IPS-15b (cell line): ENCODE results near the gene LCORL.

Experiments
- H3K27me3 ChIP-seq: one replicate; pipeline ENCODE4 v1.6.1; 2013; ENCODE audit warnings: low read length; ENCODE audit not compliant: control insufficient read depth, insufficient read depth
- H3K36me3 ChIP-seq: one replicate; pipeline ENCODE4 v1.6.1; 2013; ENCODE audit warnings: low read length; ENCODE audit not compliant: control insufficient read depth, insufficient read depth
- H3K4me1 ChIP-seq: one replicate; pipeline ENCODE4 v1.6.1; 2013; ENCODE audit warnings: mild to moderate bottlenecking, low read length; ENCODE audit not compliant: control insufficient read depth, insufficient read depth
- H3K4me3 ChIP-seq: one replicate; pipeline ENCODE4 v1.5.1; 2013; ENCODE audit warnings: low read depth, low read length
- H3K9ac ChIP-seq: one replicate; pipeline ENCODE4 v1.6.1; 2013; ENCODE audit warnings: low read depth, mild to moderate bottlenecking, low read length
- H3K9me3 ChIP-seq: one replicate; pipeline ENCODE4 v1.6.1; 2013; ENCODE audit warnings: mild to moderate bottlenecking, low read length; ENCODE audit not compliant: control insufficient read depth, insufficient read depth

The LCORL gene

DNA sequence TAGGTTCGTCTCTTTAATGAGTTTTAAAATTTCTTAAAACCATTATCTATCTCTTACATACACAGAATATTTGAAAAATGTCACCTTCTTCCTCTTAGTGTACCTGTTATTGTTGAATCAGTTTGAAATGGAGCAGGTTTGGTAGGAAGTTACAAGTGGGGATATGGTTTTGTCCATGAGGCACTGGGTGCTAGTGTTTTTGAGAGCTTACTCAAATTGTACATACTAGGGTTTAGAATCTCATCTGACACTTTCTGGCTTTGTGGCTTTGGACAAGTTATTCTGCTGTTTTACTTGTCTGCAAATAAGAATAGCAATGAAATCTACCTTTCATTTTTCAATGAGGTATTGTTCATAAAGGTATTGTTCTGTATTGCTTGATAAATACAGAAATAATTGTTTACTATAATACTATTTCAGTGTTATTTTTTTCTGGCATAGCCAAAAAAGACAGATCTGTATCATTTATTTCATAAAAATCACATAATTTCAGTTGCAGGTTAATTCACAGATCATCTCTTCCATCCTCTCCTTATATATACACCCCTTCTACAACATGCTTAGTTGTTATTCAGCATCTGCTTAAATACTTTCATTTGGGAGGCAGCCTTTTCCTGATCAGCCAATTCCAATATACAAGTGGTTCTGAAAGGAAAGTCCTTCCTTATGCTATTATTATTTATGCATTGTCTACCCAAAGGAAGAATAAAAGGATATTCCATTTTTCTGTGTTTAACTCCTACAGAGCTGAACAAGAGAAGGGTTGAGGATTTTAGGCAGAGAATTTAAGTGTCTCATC is 197.5 kb downstream of the LCORL start:
- Histone ChIP-seq H3K9me3 (no peaks in the 10 kb centered on the region), H3K4me3 (no peak overlapping the region), H3K36me3 (no peaks in the 10 kb centered on the region), H3K27me3 (no peaks in the 10 kb centered on the region), H3K4me1 (peaks cover 12% of the 10 kb centered on the region), H3K9ac (no peak overlapping the region)

GRCh38 chr4:17817027-17817426 is 204.5 kb downstream of the LCORL start:
- Histone ChIP-seq H3K4me1 (no peaks in the 10 kb centered on the region), H3K36me3 (peaks cover 7% of the 10 kb centered on the region), H3K27me3 (no peaks in the 10 kb centered on the region), H3K9ac (no peak overlapping the region), H3K9me3 (no peaks in the 10 kb centered on the region), H3K4me3 (no peak overlapping the region)

DNA sequence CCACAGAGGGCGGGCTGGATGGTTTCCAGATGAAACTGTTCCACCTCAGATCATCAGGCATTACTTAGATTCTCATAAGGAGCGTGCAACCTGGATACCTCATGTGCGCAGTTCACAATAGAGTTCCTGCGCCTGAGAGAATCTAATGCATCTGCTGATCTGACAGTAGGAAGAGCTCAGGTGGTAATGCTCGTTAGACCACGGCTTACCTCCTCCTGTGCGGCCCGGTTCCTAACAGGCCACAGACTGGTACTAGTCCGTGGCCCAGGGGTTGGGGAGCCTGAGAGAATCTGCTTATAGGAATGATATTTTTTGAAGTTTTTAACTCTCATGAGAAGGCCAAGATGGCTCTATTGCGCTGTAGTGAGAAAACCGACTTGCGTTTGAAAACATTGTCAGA is 205.4 kb downstream of the LCORL start:
- Histone ChIP-seq H3K9ac (no peak overlapping the region), H3K4me3 (no peak overlapping the region), H3K4me1 (no peaks in the 10 kb centered on the region), H3K36me3 (peaks cover 7% of the 10 kb centered on the region), H3K27me3 (no peaks in the 10 kb centered on the region), H3K9me3 (no peaks in the 10 kb centered on the region)

DNA sequence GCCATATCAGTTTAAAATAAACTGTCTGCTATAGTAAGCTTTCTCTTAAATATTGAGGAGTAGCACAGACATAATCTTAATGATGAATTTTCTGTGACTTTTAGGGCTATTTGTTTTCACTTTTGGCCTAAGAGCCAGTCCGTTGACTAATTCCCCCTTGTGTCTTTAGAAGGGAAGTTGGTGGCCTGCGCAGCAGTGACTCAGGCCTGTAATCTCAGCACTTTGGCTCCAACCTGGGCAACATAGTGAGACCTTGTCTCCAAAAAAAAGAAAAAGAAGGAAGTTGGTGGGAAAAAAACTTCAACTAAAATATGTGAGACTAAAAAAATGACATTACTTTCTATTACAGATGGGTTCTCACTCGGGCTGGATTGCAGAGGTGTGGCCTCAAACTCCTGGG is 207.4 kb downstream of the LCORL start:
- Histone ChIP-seq H3K36me3 (peaks cover 7% of the 10 kb centered on the region), H3K9me3 (no peaks in the 10 kb centered on the region), H3K9ac (no peak overlapping the region), H3K4me3 (no peak overlapping the region), H3K4me1 (no peaks in the 10 kb centered on the region), H3K27me3 (no peaks in the 10 kb centered on the region)

DNA sequence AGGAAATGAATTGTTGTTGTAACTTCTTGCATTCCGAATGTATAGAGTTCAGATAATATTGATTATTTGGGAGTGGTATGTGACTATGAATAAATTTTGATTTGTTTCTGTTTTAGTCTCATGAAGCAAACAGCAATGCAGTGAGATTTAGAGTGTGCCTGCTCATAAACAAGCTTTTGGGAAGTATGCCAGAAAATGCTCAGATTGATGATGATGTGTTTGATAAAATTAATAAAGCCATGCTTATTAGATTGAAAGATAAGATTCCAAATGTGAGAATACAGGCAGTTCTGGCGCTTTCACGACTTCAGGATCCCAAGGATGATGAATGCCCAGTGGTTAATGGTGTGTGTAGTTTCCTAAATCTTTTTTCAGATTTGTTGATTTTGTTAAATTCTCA is 208.8 kb downstream of the LCORL start:
- peaks cover 5% of the 10 kb centered on the region for H3K4me1 ChIP-seq
- no peaks in the 10 kb centered on the region for H3K27me3 ChIP-seq
- H3K4me3 ChIP-seq, result peak overlapping the region; percentile 76
- peaks cover 7% of the 10 kb centered on the region for H3K36me3 ChIP-seq
- H3K9ac ChIP-seq, result no peak overlapping the region
- no peaks in the 10 kb centered on the region for H3K9me3 ChIP-seq

GRCh38 chr4:17812125-17812524 is 209.4 kb downstream of the LCORL start:
- Histone ChIP-seq H3K27me3 (no peaks in the 10 kb centered on the region), H3K36me3 (peaks cover 7% of the 10 kb centered on the region), H3K4me1 (peaks cover 8% of the 10 kb centered on the region), H3K9me3 (no peaks in the 10 kb centered on the region), H3K9ac (no peak overlapping the region), H3K4me3 (peak overlapping the region; percentile 76)

- Histone ChIP-seq H3K36me3 (peaks cover 5% of the 10 kb centered on the region), H3K4me1 (peaks cover 8% of the 10 kb centered on the region), H3K4me3 (peak overlapping the region; percentile 76), H3K27me3 (no peaks in the 10 kb centered on the region), H3K9ac (peak overlapping the region; percentile 80), H3K9me3 (no peaks in the 10 kb centered on the region)
These were observed 210.4 kb downstream of the LCORL start for GRCh38 chr4:17811078-17811603.

DNA sequence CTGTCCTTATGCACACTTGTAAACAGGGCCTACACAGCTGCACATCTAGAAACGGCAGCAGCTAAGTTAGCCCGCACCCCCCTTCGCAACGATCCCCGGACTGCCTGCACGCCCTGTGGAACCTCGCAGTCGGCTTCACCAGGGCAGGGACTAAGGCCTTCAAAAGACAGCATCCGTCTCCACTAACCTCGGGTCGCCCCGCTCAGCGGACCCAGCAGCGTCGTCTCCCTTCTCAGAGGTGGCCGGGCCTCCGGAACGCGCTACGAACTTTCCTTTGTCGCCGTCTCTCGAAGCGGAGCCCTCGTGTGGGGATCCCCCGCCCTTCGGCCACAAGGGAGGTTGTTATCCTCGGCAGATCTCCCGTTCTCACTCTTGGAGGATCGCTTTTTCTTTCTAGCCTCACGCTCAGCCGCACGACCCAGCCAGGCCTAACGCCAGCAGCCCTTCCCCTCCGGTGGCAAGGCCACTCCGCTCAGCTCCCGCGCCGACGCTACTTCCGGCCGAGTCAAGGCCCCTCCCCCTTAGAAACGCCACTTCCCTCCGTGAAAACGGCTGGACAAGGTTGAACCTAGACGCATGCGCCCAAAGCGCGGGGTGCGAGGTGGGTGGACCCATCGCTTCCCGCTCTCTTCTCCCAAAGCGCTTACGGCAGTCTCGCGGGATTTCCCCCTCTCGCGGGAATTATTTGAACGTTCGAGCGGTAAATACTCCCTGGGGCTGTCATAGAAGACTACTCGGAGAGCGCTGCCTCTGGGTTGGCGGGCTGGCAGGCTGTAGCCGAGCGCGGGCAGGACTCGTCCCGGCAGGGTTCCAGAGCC is 211.1 kb downstream of the LCORL start, which contains the start of the genes DCAF16 and NCAPG:
DCAF16 (minus strand) TSS at position 498 of the 818 bp plus-strand sequence. CDS start 6,616 bp downstream, outside the sequence.
NCAPG (plus strand) TSS at position 720 of the 818 bp plus-strand sequence. CDS start 99 bp downstream, outside the sequence.
- Histone ChIP-seq H3K9me3 (no peaks in the 10 kb centered on the region), H3K4me1 (peaks cover 8% of the 10 kb centered on the region), H3K27me3 (no peaks in the 10 kb centered on the region), H3K36me3 (peaks cover 3% of the 10 kb centered on the region), H3K9ac (peak within 1 kb of the TSS; percentile 96), H3K4me3 (peak within 1 kb of the TSS; percentile 96)

DNA sequence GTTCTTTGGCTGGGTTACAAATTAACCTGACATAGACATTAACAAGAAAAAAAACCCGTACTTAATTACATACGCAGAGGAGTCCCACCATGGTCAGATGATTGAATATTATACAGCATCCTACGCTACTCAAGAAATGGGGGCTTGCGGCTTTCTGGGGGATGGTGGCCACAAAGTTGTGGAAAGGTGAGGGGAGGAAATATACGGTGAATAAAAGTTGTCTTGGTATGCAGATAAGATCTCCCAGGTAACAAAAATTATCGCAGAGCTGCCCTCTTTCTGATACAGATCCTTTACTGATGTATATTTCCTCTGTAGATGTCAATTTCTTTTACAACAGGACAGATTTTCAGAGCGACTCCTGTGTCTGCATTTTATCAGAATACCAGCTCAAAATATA is 211.9 kb downstream of the LCORL start:
- no peaks in the 10 kb centered on the region for H3K27me3 ChIP-seq
- H3K36me3 ChIP-seq, result peaks cover 4% of the 10 kb centered on the region
- peaks cover 8% of the 10 kb centered on the region for H3K4me1 ChIP-seq
- H3K4me3 ChIP-seq, result peak overlapping the region; percentile 96
- peak overlapping the region; percentile 96 for H3K9ac ChIP-seq
- no peaks in the 10 kb centered on the region for H3K9me3 ChIP-seq

DNA sequence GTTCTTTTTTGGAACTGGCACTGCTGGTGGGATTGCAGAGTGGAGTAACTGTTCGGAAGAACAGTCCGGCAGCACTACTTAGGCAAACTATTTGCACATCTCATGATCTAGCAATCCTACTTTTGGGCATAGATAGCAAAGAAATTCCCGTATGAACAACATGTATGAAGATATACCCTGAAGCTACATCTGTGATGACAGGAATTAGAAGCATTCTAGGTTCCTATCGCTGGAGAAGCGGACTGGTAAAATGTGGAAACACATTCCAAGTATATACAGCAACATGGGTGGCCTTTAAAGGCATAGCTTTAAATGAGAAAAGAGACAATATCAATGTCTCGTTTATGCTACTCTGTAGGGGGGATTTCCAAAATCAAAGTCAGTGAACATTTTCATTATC is 214.1 kb downstream of the LCORL start:
- H3K36me3 ChIP-seq, result peaks cover 20% of the 10 kb centered on the region
- no peaks in the 10 kb centered on the region for H3K27me3 ChIP-seq
- H3K9ac ChIP-seq, result no peak overlapping the region
- peak overlapping the region; percentile 19 for H3K4me3 ChIP-seq
- peaks cover 8% of the 10 kb centered on the region for H3K4me1 ChIP-seq
- H3K9me3 ChIP-seq, result no peaks in the 10 kb centered on the region

- peaks cover 20% of the 10 kb centered on the region for H3K36me3 ChIP-seq
These were observed 215.9 kb downstream of the LCORL start for GRCh38 chr4:17805580-17806155.

More at GRCh38 chr4:17805580-17806155, 215.9 kb downstream of the LCORL start:
- Histone ChIP-seq H3K4me3 (no peak overlapping the region), H3K9me3 (no peaks in the 10 kb centered on the region), H3K27me3 (no peaks in the 10 kb centered on the region), H3K4me1 (peaks cover 8% of the 10 kb centered on the region), H3K9ac (no peak overlapping the region)
